ENCODE results near the gene ARMH1.
"Not testable (repeated sequence)": the region's sequence is repeated elsewhere in the genome, so short reads cannot be mapped to it uniquely, and the experiment has no call there.

ARMH1 gene

DNA sequence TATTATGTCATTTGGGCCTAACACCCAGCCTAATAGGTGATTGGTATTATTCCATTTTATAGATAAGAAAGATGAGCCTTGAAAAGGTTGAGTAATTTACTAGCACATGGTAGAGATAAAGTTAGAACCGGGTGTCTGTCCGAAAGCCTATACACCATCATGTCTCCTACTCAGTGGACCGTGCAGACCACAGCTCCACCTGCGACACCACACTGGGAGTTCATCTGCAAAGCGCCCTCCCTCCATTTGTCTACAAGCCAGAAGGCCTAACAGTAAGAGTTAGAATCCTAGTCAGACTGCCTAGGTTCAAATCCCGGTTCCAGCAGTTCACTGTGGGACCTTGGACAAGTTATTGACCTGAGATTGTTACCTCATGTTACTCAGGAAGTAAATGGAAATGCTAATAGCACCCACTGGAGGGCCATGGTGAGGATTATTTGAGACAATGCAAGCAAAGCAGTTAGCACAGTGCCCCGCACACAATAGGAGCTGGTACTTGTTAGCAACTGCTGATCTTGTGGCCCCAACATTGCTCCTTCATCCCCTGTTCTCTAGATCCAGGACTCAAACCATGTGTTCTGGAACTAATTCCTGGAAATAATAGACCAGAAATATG, 20.5 kb downstream of the ARMH1 start:
- DNase-seq (ENCODE audit: low read depth in 2 of 2): no peak

DNA sequence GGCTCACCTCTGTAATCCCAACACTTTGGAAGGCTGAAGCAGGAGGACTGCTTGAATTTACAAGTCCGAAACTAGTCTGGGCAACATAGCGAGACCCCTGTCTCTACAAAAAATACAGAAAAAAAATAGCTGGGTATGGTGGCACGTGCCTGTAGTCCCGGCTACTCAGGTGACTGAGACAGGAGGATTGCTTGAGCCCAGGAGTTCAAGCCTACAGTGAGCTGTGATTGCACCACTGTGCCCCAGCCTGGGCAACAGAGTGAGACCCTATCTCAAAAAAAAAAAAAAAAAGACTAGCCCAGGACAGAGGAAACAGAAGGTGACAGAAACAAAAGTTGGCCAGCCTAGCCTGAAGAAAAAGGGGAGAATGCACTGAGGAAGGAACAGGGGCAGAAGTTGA, 21.2 kb downstream of the ARMH1 start:
- no peak for DNase-seq (ENCODE audit: low read depth in 2 of 2)

DNA sequence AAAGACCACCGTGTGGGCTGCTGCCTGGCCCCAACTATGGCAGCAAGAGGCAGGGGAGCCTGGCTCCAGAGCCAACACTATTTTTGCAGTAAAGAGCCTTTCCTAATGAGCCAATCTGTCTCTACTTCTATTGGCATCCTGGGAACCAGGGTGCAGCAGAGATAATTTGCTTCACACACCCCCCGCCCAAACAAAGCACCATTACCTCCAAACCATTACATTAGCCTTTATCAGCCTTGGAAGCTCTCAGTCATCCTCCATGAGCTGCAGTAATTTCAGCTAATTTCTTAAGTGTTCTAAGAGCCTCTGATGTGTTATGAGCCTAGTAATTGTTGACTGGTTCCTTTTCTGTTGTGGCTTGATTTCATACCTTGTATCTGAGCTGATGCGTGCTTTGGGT, 21.6 kb downstream of the ARMH1 start:
- DNase-seq (ENCODE audit: low read depth in 2 of 2): no peak

DNA sequence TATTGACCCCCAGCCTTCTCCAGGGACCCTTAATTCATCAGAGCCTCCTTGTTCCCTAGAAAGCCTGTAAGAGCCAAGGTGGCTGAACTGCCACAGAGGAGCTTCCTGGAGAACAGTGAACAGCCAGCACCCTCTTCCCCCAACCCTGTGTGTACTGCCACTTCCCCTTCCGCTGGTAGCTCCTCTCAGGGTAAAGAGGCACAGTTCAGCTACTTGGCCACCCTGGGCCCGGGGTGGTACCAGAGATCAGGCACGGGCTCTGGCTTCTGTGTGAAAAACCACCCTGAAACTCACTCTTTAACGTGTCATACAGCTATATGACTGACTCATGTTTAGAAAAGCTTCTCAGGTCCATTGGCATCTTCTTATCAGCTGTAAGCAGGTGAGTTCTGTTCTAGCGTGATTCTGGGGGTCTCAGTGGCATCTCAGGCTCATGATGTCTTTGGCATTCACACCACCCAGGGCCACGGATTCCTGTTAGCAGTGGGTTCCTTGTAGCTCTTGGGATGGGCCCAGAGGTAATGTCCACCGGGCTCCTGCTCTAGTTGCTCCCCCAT, 22.4 kb downstream of the ARMH1 start:
- DNase-seq (ENCODE audit: low read depth in 2 of 2): no peak

DNA sequence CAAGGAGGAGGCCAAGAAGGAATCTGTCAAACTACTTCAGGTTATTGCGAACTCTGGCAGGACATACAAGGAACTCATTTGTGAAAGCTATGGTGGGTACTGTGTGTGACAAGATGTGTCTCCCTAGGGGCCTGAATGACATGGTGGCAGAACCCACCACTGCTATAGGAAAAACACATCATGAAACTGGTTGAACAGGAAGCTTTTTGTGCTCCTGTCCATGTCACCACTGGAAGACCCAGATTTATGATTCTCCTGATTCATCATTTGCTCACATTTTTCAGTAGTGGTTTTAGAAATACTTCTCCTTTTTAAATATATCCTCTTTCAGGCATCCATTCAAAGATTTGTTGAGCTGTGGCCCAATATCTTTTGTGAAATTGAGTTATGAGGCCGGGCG, 23.6 kb downstream of the ARMH1 start:
- DNase-seq (ENCODE audit: low read depth in 2 of 2): no peak

DNA sequence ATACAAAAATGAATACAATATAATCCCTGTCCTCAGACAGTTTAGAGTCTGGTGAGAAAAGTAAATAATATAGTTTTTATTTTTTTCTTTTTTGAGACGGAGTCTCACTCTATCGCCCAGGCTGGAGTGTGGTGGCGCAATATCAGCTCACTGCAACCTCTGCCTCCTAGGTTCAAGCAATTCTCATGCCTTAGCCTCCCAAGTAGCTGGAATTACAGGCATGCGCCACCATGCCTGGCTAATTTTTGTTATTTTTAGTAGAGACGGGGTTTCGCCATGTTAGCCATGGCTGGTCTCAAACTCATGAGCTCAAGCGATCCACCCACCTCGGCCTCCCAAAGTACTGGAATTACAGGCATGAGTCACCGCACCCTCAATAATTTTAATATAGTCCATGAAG, 24.9 kb downstream of the ARMH1 start:
- not testable (repeated sequence) for DNase-seq (ENCODE audit: low read depth in 2 of 2)

DNA sequence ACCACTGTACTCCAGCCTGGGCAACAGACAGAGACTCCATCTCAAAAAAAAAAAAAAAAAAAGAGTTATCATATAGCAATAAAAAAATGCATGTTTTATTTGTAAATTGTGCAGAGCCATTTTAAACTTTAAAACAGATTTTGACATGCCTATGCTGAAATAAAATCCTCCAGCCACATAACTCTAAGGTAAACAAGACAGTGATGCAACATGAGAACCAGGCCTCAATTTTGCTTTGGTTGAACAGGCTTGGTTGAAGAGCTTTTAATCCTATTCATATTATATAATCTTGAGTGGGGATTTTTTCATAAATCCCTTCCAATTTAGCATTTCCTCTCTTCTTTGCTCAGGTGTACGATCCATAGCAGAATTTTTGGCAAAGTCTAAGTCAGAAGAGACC, 26.1 kb downstream of the ARMH1 start:
- DNase-seq (ENCODE audit: low read depth in 2 of 2): no peak

DNA sequence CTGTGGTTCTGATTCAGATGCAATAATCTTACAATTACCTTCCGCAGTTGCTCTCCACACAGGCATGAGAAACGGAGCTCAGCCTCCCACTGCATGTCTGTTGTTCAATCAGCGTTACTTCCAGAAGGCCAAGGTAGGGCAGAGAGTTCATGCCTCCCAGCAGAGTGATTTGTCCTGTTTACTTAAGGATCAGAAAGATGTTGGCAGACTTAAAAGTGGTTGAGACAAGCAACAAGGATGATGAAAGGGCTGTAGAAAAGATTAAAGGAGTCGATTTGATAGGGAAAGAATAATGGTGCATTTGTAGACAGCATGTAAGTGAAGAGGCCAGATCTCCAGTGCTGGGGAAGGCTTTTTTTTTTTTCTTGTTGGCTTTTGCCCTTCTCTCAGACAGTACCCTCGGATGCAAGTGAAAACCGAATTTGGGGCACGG, 26.6 kb downstream of the ARMH1 start:
- DNase-seq (ENCODE audit: low read depth in 2 of 2): no peak

DNA sequence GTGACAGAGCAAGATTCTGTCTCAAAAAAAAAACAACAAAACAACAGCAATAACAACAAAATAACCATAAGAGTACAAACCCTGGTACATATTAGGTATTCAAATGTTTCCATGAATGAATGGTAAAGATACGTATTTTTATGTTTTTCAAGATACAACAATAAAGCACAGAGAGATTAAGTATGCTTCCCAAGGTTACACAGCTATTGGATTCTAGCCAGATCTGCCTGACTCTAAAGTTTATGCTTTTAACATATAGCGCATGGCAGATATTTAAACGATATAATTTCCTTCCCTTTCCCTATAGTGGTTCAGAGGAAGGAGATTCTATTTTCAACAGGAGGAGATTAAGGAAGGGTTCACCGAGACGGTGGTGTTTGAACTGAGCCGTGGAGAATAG, 31.0 kb downstream of the ARMH1 start:
- no peak for DNase-seq (ENCODE audit: low read depth in 2 of 2)

DNA sequence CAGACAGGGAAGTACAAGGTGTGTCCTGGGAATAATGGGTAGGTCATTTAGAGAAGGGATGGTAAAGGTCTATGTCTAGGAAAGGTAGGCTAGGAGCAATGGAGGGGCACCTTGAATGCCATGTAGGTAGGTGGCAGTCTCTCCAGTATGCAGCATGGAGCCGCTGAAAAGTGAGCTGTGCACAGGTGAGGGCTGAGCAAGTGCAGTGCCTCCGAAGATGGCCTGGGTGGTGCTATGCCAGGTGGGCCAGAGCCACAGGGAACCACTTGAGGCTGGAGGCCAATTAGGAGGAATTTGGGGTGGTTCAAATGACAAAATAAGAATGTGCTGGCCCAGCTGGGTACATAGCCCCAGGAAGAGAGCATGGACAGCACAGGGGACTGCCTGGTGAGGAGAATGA, 31.4 kb downstream of the ARMH1 start:
- DNase-seq (ENCODE audit: low read depth in 2 of 2): no peak

DNA sequence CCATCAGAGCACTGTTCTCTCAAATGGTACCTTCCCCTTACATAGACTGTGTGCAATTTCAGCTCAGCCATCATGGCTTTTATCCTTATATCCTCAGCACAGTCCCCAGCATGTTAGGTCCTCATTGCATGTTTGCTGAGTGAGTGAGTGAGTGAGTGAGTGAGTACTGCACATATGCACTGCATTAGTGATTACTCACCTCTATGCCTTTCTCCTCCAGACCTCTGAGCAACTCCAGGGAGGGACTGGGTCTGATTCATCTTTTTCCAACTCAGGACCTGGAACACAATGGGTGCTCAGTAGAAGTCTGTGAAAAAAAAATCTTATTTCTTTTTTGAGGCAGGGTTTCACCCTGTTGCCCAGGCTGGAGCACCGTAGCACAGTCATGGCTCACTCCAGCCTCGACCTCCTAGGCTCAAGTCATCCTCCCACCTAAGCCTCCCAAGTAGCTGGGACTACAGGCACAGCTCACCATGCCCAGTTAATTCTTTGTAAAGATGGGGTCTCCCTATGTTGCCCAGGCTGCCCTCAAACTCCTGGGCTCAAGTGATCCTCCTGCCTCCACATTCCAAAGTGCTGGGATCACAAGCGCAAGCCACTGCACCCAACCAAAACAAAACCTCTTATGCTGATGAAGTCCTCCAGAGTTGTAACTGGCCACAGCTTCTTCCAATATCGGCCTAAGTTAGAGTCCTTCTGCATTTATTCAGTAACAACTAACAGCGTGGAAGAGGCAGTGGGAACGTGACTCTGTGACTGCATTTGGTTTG, 32.8 kb downstream of the ARMH1 start:
- DNase-seq (ENCODE audit: low read depth in 2 of 2): no peak

DNA sequence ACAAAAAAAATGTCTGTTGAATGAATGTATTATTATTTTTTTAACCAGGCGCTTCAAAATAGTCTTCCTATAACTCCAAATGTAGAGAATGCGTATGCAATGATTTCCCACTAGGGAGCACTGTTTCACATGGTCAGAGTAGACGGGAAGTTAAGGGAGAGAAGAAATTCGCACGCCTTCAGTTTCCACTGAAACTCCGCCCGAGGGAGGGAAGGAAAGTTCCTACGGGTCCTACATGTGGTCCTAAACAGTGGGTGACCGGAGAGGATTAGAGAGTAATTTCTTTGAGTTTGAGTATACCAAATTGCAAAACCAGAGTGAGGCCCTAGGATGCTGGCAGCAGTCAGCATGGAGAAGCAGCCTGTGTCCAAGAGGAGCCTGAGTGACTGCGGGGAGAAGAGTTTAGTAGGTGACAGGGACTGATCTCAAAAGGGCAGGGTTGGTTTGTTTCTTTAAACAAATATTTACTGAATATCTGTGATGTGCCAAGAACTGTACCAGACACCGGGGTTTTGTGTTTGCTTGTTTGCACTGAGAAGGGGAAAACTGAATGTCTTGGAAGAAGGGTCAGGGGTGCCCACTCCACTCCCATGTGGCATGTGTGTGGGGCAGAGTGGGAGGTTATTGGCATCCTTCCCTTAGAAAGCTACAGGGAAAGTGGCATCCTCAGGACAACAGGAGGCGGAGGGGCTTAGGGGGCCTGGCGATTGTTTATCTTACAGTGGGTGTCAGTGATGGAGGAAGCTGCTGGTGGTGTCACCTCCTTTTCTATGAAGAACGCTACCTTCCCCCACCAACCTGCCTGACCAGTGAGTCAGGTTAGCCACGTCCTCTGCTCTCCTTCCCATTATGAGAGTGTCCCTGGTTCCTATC, 33.7 kb downstream of the ARMH1 start:
- no peak for DNase-seq (ENCODE audit: low read depth in 2 of 2)

DNA sequence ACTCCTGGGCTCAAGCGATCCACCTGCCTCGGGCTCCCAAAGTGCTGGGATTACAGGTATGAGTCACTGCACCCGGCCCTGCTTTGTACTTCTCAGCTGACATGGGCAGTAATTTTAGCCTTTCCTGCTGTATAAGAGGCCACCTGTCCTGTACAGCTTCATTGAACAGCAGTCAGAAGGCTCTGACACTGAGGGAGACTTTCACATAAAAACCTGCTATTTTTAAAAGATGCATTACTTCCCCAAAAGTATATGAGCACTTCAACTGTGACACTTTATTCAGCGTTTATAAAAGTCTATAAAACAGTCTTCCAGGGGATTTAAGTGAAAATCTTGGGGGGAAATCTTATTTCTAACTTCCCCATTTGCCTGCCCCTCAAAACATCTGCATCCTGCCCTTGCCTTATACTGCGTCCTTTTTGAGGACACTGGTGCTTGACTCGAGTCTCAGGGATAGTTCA, 38.8 kb downstream of the ARMH1 start:
- DNase-seq (ENCODE audit: low read depth in 2 of 2): no peak

DNA sequence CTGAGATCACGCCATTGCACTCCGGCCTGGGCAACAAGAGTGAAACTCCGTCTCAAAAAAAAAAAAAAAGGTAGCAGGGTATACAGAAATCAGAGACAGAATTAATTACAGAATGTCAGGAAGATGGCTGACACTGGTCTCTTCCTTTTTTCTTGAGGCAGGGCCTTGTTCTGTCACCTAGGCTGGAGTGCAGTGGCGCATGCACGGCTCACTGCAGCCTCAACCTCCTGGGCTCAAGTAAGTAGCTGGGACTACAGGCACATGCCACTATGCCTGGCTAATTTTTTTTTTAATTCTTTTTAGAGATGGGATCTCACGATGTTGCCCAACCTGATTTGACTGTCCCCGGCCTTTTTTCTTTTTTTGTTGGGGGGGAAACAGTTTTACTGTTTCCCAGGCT, 40.0 kb downstream of the ARMH1 start:
- DNase-seq (ENCODE audit: low read depth in 2 of 2): no peak

DNA sequence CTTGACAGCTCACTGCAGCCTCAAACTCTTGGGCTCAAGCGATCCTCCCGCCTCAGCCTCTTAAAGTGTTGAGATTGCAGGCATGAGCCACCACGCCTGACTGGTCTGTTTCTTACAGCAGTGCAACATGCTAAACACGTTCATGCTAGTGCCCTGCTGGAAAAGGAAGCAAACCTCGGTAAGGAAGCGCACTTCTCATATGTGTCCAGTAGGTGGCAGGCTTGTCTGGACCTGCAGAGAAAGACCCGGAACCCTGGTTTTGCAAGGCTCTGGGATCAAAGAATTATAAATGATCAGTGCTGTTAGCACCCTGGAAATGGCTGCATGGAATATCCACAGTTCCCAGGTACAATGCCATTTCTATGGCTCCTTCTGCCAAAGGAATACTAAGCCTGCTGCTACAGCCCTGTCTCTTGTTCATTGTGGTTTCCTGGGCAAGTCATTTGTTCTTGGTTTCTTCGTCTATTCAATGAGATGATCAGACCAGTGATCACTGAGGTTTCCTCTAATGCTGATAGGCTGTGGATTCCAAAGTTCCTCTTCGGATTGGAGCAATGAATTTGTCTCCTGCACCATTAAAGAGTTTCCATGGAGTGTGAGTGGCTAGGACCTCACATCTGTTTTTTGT, 40.5 kb downstream of the ARMH1 start:
- no peak for DNase-seq (ENCODE audit: low read depth in 2 of 2)

DNA sequence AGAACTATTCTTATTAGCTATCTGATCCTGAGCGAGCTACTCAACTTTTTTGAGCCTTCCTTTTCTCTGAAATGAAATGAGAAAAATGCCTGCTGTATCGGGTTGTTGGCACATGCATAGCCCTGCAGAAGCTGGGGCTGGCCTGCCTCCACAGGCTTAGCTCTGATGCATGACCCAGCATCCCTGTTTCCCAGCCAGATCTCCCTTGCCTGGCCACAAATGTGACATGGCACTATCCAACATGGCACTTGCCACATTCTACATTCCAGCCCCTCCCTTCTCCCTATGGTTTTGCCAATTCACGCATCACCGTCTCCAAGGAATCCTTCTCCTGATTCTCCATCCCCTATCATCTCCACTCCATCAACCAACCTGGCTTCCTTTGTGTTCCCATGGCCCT, 42.6 kb downstream of the ARMH1 start:
- DNase-seq (ENCODE audit: low read depth in 2 of 2): no peak

DNA sequence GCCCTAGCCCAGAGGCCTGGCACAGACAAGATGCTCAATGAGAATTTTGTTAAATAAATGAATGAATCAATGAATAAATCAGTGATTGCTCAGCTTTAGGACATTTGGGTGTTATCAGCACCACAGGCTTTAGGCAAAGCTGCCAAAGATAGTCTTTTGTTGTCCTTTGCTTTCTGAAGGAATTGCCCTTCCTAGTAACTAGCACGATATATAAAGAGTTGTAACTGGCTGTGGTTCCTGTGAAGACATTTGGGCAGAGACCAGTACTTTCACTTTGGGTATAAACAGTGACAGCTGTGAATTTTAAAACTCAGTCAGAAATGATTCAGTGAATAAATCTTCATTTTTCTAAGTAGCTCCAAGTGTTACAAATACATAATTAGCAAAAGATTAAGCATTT, 43.1 kb downstream of the ARMH1 start:
- no peak for DNase-seq (ENCODE audit: low read depth in 2 of 2)

DNA sequence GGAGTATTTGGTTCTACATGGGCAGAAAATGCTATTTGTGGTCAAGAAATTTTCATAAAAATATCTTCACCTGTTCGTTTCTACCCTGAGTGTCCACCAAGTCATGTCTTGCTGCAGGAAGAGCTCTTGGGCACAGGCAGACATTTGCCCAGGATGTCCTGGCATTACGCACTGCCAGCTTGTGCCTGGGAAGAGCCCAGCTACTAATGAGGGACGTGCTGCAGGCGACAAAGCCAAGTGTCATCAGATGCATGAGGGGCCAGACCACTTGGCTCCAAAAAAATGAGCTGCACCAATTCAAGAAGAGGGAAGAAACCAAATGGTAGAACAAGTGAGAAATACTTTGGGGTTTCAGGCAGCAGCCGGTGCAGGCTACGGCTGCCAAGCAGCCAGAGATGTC, 43.6 kb downstream of the ARMH1 start:
- DNase-seq (ENCODE audit: low read depth in 2 of 2): no peak

DNA sequence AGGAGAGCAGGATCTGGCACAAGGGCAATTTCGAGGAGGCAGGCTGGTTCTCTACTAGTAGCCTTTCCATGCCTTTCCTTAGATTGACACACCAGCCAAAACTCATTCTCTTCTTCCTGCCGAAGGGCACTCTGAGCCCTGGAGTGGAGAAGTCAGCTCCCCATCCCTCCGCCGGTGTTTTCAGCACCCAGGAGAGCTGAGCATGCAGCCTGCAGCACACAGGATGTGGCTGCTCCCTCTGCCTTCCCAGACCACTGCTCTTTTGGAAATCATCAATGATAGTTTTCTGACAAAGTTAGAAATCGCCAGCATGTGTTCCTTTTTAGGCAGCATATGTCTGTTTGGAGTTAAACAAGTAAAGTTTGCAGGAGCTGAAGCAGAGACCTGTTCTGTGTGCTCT, 44.8 kb downstream of the ARMH1 start:
- no peak for DNase-seq (ENCODE audit: low read depth in 2 of 2)

DNA sequence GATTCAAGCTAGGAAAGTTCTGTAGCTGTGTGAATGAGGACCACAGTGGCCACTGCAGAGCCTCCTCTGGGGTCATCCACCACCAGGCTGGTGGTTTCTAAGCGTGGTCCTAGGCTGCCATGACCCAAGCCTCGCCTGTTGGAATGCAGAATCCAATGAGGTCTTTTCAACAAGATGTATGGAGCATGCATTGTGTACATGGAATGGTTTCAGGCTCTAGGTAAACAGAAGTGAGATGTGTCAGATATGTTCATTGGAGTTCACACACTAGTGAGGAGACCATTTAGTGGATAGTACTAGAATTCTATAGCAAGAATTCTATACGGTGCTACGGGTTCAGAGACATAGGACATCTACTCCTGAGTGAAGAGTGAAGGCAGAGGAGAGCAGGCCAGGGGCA, 45.8 kb downstream of the ARMH1 start:
- no peak for DNase-seq (ENCODE audit: low read depth in 2 of 2)

DNA sequence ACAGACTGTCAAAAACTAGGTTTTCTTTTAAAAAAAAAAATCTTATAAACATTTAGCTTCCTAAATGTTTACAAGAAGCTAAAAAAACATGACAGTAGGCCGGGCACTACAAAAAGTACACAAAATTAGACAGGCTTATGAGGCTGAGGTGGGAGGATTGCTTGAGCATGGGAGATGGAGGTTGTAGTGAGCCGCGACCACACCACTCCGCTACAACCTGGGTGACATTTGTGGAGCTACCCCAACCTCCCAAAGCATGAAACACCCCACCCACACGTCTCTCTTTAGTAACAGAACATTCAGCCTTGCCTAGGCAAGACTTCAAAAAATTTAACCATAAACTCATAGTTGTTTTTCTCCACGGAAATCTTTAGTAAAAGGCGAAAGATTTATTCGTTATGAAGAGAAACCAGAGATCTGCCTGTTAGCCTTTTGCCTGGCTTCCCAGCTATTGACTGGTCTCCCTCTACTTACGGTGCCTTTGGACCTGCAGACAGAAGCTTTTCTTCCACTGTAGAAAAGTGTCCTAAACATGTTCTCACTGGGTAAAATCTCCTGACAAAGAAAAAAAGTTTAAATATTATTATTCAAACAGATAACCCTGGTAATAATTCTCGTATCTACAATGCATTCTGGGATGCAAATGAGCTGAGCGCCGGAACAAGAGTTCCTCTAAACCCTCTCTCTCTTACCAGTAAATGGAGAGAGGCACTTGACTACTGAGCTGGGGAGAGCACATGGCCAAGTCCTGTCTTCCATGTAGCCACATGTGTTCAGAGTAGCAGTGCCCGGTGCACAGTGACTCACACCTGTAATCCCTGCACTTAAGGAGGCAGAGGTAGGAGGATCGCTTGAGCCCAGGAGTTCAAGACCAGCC, 47.2 kb downstream of the ARMH1 start:
- DNase-seq (ENCODE audit: low read depth in 2 of 2): no peak
